BLaER1 treated with 17β-estradiol and CSF1 and Interleukin-3, amounts not matched to agents 10 nM and 100 nM (cell line): ENCODE data around the gene KCNJ11.

ENCODE experiments used
- H3K27ac ChIP-seq, 11 experiments: shearing (Covaris generic); formaldehyde crosslinking; 2 replicates each; pipeline ENCODE4 v1.8.1; 2022
- H3K27me3 ChIP-seq, 11 experiments: shearing (Covaris generic); formaldehyde crosslinking; 2 replicates each; pipeline ENCODE4 v1.8.1; 2022
- H3K36me3 ChIP-seq, 11 experiments: shearing (Covaris generic); formaldehyde crosslinking; 2 replicates each; pipeline ENCODE4 v1.8.1; 2022
- H3K4me1 ChIP-seq, 10 experiments: shearing (Covaris generic); formaldehyde crosslinking; 2 replicates each; pipeline ENCODE4 v1.8.1; 2022
- H3K4me2 ChIP-seq, 11 experiments: shearing (Covaris generic); formaldehyde crosslinking; 2 replicates each; pipeline ENCODE4 v1.8.1; 2022
- H3K4me3 ChIP-seq, 10 experiments: shearing (Covaris generic); formaldehyde crosslinking; 2 replicates each; pipeline ENCODE4 v1.8.1; 2022
- H3K9ac ChIP-seq, 11 experiments: shearing (Covaris generic); formaldehyde crosslinking; 2 replicates each; pipeline ENCODE4 v1.8.1; 2022
- H3K9me3 ChIP-seq, 11 experiments: shearing (Covaris generic); formaldehyde crosslinking; replicated peaks in 1 of 11; 2 replicates each; pipeline ENCODE4 v1.8.1; 2022
- H4K20me1 ChIP-seq, 11 experiments: shearing (Covaris generic); formaldehyde crosslinking; 2 replicates each; pipeline ENCODE4 v1.8.1; 2022
- Cebpa-rat ChIP-seq, 11 experiments: shearing (Covaris generic); IDR thresholded peaks; 2 replicates each; pipeline ENCODE4 v1.8.1; 2022

Gene KCNJ11

DNA sequence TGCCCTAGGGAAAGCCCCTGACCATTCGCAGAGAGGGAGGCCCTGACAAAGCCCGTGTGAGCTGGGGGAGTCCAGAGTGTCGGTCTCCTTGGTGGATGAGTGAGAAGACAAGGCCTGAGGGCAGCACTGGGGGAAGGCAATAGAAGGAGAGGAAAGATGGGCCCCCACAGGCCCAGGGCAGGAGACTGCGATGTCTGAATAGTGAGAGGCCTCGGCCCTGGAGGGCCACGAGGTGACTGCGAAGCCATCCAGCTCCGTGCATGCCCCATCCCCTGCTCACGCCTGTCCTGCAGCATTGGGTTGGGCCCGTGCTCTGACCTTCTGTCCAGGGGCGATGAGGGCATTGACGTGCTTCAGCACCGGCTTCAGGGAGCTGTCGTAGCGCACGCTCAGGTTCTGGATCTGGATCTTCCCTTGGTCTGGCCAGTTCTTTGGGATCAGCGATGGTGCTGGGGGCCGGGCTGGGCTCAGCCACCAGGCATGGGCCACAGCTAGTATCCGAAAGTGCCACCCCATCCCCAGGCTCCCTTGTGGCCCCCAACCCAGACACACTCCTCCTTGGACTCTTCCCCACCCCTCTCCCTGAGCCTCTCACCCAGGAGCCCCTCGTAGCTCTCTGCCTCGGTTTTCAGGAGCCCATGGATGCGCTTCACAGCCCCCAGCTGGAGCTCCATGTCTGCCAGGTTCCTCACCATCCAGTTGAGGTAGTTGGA, 8.3 kb upstream of the KCNJ11 start:
- Histone ChIP-seq H3K27me3 (no peaks in the 10 kb centered on the region), H3K36me3 (no peaks in the 10 kb centered on the region), H3K4me2 (no peak overlapping the region), H3K4me3 (no peak overlapping the region), H3K4me1 (peaks cover 12 to 33% (median 21%) of the 10 kb centered on the region in 10 experiments), H3K9me3 (no peaks in the 10 kb centered on the region), H3K27ac (no peak overlapping the region), H4K20me1 (no peaks in the 10 kb centered on the region), H3K9ac (no peak overlapping the region)
- TF ChIP-seq Cebpa-rat (IDR thresholded peaks at IDR 0.05): no peak

DNA sequence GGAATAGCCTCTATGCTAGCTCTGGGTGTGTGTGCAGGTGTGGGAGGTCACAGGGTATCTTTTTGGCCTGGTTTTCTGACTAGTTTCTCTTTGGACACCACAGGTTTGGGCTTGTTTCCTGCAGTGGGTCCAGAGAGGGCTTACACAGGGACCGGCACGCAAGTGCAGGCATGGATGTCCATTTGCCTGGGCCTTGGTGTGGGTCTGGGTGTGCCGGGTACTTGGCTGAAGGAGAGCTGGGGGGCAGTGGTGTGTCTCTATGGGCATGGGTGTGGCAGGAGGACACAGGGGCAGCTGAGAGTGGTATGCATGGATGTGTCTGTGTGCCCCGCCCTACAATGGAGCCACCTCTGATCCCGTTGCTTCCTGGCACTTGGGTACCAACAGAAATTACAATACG, 7.5 kb upstream of the KCNJ11 start:
- no peaks in the 10 kb centered on the region for H3K36me3 ChIP-seq
- H3K4me3 ChIP-seq: no peak overlapping the region
- H3K4me1 ChIP-seq: peaks cover 11 to 33% (median 21%) of the 10 kb centered on the region in 10 experiments
- no peak overlapping the region for H3K9ac ChIP-seq
- H3K27ac ChIP-seq: no peak overlapping the region
- H3K4me2 ChIP-seq: no peak overlapping the region
- H3K9me3 ChIP-seq: no peaks in the 10 kb centered on the region
- no peaks in the 10 kb centered on the region for H3K27me3 ChIP-seq
- TF ChIP-seq Cebpa-rat (IDR thresholded peaks at IDR 0.05): no peak
- no peaks in the 10 kb centered on the region for H4K20me1 ChIP-seq

DNA sequence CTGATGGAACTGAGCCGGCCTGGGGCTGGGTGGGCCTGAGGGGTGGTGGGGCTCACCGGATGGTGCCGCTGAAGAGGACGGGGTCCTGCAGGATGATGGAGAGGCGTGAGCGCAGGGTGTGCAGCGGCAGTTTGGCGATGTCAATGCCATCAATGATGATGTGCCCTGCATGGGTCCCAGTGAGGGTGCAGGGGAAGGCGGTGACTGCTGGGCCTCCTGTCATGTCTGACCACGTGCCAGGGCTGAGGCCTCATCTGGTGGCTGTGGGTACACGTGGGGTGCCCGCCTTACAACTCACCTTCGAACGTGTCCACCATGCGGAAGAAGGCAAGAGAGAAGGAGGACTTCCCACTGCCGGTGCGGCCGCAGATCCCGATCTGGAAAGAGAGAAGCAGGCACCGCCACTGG, 7.1 kb upstream of the KCNJ11 start:
- TF ChIP-seq Cebpa-rat (IDR thresholded peaks at IDR 0.05): no peak
- Histone ChIP-seq H3K9me3 (no peaks in the 10 kb centered on the region), H3K36me3 (no peaks in the 10 kb centered on the region), H3K4me1 (peaks cover 7 to 33% (median 21%) of the 10 kb centered on the region in 10 experiments), H3K27me3 (no peaks in the 10 kb centered on the region), H3K4me3 (no peak overlapping the region), H3K27ac (no peak overlapping the region), H3K4me2 (no peak overlapping the region), H3K9ac (no peak overlapping the region), H4K20me1 (no peaks in the 10 kb centered on the region)

DNA sequence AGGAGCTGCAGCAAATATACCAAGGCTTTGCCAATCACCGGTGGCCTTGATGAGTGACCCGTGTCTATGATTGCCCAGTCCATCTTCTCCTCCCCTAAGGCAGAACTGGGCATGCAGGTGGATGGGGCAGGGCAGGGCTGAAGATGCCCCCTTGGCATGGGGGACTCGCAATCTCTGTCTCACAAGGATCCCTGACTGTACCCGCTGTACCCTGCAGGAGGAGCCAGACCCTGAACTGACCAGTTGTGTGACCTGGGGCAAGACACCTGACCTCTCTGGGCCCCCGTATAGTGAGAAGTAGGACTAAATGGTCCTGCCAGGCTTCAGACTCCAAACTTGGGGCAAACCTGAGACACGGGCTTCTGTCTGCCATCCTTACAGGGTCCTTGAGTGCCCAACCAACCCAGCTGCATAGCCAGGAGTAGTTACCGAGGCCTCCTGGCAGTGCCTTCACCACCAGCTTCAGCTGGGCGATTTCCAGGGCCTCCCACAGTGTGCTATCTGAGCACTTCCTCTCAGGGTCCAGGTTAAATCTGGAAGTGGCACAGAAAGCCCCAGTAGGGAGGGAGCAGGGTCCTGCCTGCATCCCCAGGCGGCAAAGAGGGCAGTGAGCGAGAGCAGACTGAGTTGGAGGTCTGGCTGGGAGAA, 6.4 kb upstream of the KCNJ11 start:
- Histone ChIP-seq H3K4me1 (peaks cover 0 to 33% (median 21%) of the 10 kb centered on the region in 10 experiments; a peak in 17 of 20 replicates), H3K9ac (no peak overlapping the region), H4K20me1 (no peaks in the 10 kb centered on the region), H3K27me3 (no peaks in the 10 kb centered on the region), H3K4me2 (no peak overlapping the region), H3K36me3 (no peaks in the 10 kb centered on the region), H3K27ac (no peak overlapping the region), H3K4me3 (no peak overlapping the region), H3K9me3 (no peaks in the 10 kb centered on the region)
- TF ChIP-seq Cebpa-rat (IDR thresholded peaks at IDR 0.05): no peak

DNA sequence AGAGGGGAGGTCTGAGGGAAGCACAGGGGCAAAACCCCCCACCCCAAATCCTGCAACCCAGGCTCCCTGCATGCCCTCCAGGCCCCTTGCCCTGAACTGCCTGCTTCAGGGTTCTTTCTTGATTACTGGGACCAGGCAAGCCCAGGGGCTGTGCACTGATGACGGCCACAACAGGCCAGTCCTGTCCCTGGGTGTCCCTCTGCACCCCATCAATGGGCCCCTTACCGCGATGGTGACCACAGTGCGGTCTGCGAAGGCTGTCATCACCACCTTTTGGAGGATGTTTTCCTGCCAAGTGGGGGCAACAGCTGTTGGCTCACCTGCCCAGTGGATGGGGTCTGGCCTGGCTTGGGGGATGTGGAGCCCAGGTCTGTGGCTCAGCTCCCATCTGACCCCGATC, 5.0 kb upstream of the KCNJ11 start:
- Histone ChIP-seq H3K4me3 (no peak overlapping the region), H3K27ac (no peak overlapping the region), H3K9ac (no peak overlapping the region), H4K20me1 (no peaks in the 10 kb centered on the region), H3K36me3 (no peaks in the 10 kb centered on the region), H3K4me2 (no peak overlapping the region), H3K9me3 (no peaks in the 10 kb centered on the region), H3K4me1 (peaks cover 0 to 40% (median 29%) of the 10 kb centered on the region in 10 experiments; a peak in 17 of 20 replicates), H3K27me3 (peaks cover 0 to 6% (median 0%) of the 10 kb centered on the region in 11 experiments; a peak in 10 of 22 replicates)
- no peak for TF ChIP-seq Cebpa-rat (IDR thresholded peaks at IDR 0.05)

DNA sequence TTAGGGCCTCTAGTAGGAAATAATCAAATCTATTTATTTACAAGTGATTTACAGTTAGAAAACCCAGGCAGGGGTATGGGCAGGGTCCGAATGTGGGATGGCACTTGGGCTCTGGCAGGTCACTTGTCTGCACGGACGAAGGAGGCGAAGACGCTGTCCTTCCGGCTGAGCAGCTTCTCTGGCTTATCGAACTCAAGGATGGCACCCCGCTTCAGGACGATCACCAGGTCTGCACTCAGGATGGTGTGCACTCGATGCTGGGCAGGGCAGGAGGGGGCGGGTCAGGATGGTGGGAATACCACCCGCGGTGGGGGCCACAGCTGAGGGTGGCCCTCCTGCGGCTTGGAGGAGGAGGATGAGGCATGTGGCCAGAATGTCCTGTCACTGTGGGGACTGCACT, 4.4 kb upstream of the KCNJ11 start:
- peaks cover 0 to 46% (median 35%) of the 10 kb centered on the region in 10 experiments; a peak in 17 of 20 replicates for H3K4me1 ChIP-seq
- H3K4me3 ChIP-seq: no peak overlapping the region
- H3K4me2 ChIP-seq: no peak overlapping the region
- no peak overlapping the region for H3K9ac ChIP-seq
- H3K36me3 ChIP-seq: no peaks in the 10 kb centered on the region
- 0 out of 22 replicates have a peak, but pooled peaks cover 0 to 2% (median 0%) of the 10 kb centered on the region in 11 experiments for H4K20me1 ChIP-seq
- peaks cover 0 to 11% (median 0%) of the 10 kb centered on the region in 11 experiments; a peak in 10 of 22 replicates for H3K27me3 ChIP-seq
- no peaks in the 10 kb centered on the region for H3K9me3 ChIP-seq
- H3K27ac ChIP-seq: no peak overlapping the region
- no peak for TF ChIP-seq Cebpa-rat (IDR thresholded peaks at IDR 0.05)

DNA sequence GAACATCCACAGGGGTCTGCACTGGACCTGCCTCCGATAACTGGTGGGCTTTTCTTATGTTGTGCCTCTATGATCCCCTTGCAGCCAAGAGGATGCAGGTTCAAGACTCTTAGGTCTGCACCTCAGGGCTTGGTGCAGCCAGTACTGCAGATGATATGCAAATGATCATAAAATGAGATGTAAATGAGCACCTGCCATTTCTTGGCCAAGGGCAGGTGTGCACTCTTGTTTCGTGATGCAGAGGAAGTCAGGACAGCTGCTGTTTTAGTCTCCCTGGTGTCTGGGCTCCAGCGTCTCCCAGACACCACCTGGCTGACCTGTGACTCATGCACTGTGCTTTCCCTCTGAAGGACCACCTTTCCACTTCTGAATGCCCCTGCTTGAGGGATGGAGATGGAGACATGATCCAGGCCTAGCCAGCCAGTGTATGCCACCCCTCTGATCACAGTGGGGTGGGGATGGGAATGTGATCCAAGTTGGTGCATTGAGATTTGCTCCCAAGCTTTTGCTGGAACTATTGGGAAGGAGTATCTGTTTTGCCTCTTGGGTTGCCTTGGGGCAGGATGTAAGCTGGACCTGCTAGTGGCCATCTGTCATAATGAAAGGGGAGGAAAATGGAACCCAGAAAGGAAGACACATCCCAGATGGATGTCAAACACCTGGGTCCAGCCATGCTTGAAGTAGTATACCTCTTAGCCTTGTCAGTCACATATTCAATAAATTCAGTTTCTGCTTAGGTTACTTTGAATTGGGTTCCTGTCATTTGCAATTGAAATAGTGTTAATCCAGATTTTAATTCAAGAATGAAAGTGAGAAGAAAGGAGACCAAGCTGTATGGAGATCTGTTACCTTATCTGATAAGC, 3.3 kb upstream of the KCNJ11 start:
- Histone ChIP-seq H3K4me2 (peak overlapping the region in 9 of 11 experiments; percentile 82 to 96 (median 91); a peak in 15 of 22 replicates), H3K27ac (no peak overlapping the region), H4K20me1 (0 out of 22 replicates have a peak, but pooled peaks cover 0 to 8% (median 0%) of the 10 kb centered on the region in 11 experiments), H3K9ac (no peak overlapping the region), H3K4me1 (peaks cover 0 to 58% (median 47%) of the 10 kb centered on the region in 10 experiments; a peak in 17 of 20 replicates), H3K36me3 (no peaks in the 10 kb centered on the region), H3K27me3 (peaks cover 0 to 14% (median 0%) of the 10 kb centered on the region in 11 experiments; a peak in 10 of 22 replicates), H3K4me3 (no peak overlapping the region), H3K9me3 (no peaks in the 10 kb centered on the region)
- no peak for TF ChIP-seq Cebpa-rat (IDR thresholded peaks at IDR 0.05)

DNA sequence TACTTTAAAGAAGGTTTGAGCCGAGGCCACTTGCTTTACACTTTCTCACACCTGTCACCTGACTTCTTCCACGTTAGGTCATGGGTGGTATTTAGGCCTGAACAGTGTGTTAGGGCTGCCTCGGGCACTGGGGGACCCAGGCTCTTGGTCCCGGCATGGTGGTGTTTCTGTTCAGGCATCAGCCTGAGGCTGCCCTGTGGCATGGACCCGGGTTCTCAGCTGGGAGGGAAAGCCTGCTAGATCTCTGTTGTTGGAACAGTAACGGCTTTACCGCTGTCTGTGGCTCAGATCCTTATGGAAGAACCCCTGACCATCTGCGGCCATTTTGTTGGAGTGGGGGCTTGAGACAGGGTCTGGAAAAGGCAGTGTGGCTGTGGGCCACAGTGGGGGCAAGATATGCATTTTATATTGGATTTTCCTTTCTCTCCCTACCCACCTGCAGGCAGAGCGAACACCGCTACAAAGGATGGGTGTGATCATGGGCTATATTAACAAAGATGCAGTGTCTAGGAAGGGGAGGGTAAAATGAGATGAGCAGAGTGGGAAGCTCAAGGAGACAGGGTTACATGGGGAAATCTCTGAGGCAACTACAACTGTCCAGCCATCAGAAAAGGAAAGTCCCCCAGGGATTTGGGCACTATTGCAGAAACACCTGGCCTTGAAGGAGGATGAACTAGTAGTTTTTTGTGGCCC, 1.6 kb upstream of the KCNJ11 start:
- Histone ChIP-seq H3K9ac (peak overlapping the region in 6 of 11 experiments; percentile 44 to 80 (median 70); a peak in 13 of 22 replicates), H3K4me1 (peaks cover 0 to 70% (median 60%) of the 10 kb centered on the region in 10 experiments; a peak in 17 of 20 replicates), H3K27ac (peak overlapping the region in 3 of 11 experiments; percentile 45 to 59 (median 58); a peak in 2 of 22 replicates), H4K20me1 (peaks cover 0 to 16% (median 0%) of the 10 kb centered on the region in 11 experiments; a peak in 1 of 22 replicates), H3K4me2 (peak overlapping the region; percentile 82 to 96 (median 91)), H3K36me3 (no peaks in the 10 kb centered on the region), H3K27me3 (peaks cover 0 to 14% (median 0%) of the 10 kb centered on the region in 11 experiments; a peak in 10 of 22 replicates), H3K4me3 (peak overlapping the region in 9 of 10 experiments; percentile 60 to 72 (median 65); a peak in 14 of 20 replicates), H3K9me3 (no peaks in the 10 kb centered on the region)
- no peak for TF ChIP-seq Cebpa-rat (IDR thresholded peaks at IDR 0.05)
